GM21723 (cell line): ENCODE data around the gene RAB30.

Source experiments
- ATAC-seq: cut with Tn5 transposase; IDR thresholded peaks from one replicate; pipeline ENCODE4 v1.9.1; 2021; ENCODE audit warnings: mild to moderate bottlenecking, moderate library complexity; ENCODE audit not compliant: unreplicated experiment

RAB30 gene

GRCh38 chr11:83071567-83072349 is at the start of gene RAB30:
Gene RAB30 (minus strand): TSS chr11:83071897. CDS start chr11:82997316, 74,581 bp downstream.
- ATAC-seq, result peak; percentile 96

- ATAC-seq, result no peak
These were observed 48.6 kb upstream of the RAB30 start for GRCh38 chr11:83120327-83120726.

- ATAC-seq, result no peak
These were observed 47.5 kb upstream of the RAB30 start for GRCh38 chr11:83119216-83119615.

DNA sequence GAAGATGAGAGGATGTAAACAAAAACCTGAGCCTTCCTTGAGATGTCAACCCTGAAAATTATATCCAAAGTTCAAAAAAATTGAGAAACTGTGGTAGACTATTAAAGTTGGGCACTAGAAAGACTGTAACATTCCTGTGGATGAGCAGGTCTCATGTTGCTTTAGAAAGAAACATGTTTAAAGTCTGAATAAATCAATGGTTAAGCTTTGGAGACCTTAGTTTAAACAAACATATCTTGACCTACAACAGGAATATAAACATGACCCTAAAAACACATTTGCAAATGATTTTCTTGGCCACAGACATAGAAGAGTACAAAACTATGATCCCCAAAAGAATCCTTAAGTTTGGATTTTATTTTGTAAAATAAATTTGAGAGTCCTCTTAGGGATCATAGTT is 47.1 kb upstream of the RAB30 start:
- no peak for ATAC-seq

DNA sequence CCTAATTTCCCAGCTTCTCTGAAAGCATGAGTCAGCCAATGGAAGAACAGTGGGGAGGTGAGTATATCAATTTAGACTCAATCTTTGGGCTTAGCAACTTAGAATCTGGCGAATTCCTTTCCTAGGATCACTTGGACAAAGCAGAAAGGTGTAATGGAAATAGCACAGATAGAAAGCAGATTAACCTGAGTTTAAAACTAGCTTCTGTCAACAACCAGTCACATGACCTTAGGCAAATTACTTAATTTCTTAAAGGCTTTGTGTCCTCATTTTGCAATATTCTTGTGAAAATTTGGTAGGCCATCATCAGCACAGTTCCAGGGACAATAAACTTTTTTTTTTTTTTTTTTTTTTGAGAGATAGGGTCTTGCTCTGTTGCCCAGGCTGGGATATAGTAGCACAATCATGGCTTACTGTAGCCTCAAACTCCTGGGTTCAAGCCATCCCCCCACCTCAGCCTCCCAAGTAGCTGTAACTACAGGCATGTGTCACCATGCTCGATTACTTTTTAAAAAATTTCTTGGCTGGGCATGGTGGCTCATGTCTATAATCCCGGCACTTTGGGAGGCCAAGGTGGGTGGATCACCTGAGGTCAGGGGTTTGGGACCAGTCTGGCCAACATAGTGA is 44.4 kb upstream of the RAB30 start:
- no peak for ATAC-seq

- ATAC-seq, result no peak
These were observed 43.9 kb upstream of the RAB30 start for GRCh38 chr11:83115551-83115950.

DNA sequence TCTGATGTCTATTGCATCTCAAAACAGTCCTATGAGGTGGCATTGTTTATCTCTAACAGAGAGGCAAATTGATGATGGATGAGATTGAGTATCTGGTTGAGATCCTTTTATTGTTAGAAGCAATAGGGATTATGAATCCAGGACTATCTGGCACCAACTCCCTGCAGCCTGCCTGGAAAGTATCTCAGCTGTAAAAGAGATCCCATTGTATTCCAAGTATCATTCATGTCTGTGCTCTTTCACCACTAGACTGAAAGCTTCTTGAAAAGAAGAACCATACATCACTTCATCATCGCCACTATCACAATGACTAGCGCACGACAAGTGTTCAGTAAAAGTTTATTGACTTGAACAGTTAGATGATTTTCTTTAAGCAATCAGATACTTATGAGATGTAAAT is 43.3 kb upstream of the RAB30 start:
- no peak for ATAC-seq

GRCh38 chr11:83112886-83113285 is 41.2 kb upstream of the RAB30 start:
- ATAC-seq, result no peak

DNA sequence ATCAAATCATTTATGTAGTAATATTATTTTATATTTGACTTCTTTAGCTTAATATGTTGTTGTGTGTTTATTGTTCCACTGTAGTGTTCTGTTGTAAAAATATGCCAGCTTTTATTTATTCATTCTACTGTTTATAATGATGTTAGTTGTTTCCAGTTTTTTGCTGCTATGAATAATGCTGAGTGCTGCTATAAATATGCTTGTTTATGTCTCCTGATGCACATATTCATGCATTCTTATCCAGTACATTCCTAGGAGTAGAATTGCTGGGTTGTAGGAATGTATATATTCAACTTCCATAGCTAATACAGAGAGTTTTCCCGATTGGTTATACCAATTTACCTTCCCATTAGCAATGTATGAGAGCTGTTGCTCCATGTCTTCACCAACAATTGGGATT is 33.5 kb upstream of the RAB30 start:
- no peak for ATAC-seq

GRCh38 chr11:83102834-83103233 is 31.1 kb upstream of the RAB30 start:
- no peak for ATAC-seq

DNA sequence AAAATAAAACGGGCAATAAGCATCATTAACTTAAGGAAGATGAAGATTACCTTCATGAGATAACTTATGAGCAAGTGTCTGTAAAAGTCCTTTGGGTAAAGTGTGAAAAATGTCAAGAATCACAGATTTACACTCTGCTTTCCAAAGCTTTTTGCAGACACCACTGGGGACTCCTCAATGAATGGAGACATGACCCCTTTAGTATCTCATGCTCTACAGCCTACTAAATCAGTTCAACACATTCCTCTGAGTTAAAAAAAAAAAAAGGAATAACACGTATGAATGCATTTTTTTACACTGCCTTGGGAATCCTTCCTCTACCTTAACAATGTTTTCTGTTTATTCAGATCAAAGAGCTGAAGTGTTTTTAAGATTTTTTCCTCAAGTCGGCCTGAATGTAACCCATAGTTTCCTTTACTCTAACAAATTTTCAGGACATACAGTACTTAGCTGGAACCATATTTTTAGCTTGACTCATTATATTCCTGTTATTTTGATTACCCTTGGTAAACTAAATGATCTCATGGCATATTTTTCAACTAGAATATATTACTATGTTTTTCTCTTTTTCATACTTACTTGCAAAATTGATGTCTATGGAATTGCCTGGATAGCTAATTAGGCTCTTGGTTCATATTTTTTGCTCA is 25.9 kb upstream of the RAB30 start:
- no peak for ATAC-seq

DNA sequence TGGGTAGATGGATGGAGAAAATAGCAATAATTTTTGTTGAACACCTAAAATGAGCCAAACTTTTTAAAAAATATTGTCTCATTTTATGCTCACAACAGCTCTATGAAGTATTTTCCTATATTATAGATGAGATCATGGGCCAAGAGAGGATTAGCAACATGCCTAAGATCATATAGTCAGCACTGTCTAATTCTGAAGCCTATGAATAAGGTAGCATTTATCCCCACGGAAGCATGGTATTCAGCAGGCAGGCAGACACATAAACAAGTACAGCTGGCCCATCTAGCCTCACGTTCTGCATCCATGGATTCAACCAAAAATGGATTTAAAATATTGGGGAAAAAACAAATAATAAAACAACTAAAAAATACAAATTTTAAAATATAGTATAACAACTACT is 21.9 kb upstream of the RAB30 start:
- ATAC-seq, result no peak

- ATAC-seq, result no peak
These were observed 21.0 kb upstream of the RAB30 start for GRCh38 chr11:83092488-83093384.

DNA sequence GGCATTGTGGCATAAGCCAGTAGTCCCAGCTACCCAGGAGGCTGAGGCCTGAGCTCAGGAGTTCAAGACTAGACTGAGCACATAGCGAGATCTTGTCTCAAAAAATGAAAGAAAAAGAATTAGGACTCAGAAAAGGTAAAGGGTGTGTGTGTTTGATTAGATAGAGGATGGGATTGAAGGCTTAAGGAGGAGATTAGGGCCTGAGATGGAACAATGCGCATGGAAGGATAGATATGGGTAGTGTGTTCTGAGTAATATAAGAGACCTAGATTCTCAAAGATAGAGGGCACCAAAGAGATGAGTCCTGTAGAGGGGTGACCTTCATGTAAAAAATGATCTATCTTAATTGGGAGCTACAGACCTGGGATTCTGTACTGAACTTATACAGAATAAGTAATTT is 17.3 kb upstream of the RAB30 start:
- ATAC-seq, result no peak

DNA sequence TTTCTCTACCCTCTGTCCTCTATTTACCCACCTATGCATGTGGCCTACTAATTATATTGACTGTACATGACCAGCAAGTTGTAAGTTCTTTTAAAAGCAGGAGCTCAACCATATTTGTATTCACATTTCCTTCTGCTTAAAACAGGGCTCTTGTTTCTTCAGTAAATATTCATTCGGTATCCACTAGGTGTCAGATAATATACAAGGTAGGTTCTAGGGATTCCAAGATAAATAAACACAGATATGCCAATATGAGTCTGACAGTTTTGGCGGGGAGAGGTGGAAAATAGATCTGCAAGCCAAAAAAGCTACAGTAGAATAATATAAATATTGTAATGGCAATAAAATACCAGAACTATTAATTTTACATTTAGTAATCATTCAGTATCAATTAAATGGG is 15.3 kb upstream of the RAB30 start:
- no peak for ATAC-seq

DNA sequence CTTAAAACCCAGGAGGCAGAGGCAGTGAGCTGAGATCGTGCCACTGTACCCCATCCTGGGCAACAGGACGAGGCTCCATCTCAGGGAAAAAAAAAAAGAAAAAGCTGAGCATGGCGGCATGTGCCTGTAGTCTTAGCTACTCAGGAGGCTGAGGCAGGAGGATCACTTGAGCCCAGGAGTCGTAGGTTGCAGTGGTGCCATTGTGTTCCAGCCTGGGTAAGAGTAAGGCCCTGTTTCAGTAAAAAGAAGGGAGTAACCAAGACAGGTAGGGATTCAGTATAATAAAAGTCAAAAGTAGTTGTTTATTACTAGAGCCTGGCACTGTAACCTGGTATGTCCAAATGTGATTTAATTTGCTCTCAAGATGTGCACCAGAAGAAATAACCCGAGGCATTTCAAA is 8.1 kb upstream of the RAB30 start:
- no peak for ATAC-seq

DNA sequence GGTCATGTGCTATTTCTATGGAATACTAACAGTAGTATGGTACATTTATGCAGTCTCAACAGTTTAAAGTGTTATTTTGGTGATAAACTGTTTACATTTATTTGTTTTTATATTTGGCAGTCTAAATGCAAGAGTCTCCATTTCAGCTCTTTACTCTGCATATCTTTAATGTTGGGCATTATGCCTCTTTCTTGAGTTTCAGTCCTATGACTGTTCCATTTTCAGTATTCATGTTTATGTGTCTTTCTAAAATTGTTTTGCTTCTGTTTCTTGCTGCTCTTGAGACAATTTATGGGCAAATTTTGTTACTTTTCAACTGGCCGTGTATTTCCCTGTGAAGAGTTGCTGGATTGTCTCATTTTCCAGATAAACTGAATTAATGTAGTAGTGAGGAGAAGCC is 6.6 kb upstream of the RAB30 start:
- ATAC-seq, result peak; percentile 44

DNA sequence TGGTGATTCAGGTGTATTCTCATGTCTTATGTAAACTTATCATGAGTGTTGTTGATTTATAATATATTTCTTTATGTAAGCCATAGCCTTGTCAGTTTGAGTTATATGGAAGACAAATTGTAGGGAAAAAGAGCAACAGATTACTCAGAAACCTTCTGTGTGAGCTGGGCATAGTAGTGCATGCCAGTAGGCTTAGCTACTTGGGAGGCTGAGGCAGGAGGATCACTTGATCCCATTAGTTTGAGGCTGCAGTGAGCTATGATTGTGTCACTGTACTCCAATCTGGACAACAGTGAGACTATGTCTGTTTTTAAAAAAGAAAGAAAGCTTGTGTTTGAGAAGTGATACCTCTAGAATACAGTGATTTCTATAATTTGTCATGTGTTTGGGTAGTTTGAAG is 2.2 kb upstream of the RAB30 start:
- no peak for ATAC-seq

GRCh38 chr11:83073258-83073657 is 1.6 kb upstream of the RAB30 start:
- ATAC-seq, result no peak

GRCh38 chr11:83072350-83073242 is 899 bp upstream of the RAB30 start:
- no peak for ATAC-seq
